Activated T-cell treated with anti-CD3 and anti-CD28 coated beads, Interleukin-2, amount 50 U/mL, for 24 hours (primary cell): Measurements from ENCODE around the gene ZNF479.
"Not testable (repeated sequence)": the region's sequence is repeated elsewhere in the genome, so short reads cannot be mapped to it uniquely, and the experiment has no call there.

Experiments used
- DNase-seq: peaks from one replicate; pipeline ENCODE4 v3.0.0-alpha.2; 2020
- H3K27ac Mint-ChIP-seq: 2 replicates; pipeline ENCODE4 v1.8.0; 2020; ENCODE audit warnings: mild to moderate bottlenecking, mixed read lengths
- H3K27me3 Mint-ChIP-seq: 2 replicates; pipeline ENCODE4 v1.8.0; 2020; ENCODE audit warnings: mixed read lengths
- H3K36me3 Mint-ChIP-seq: 2 replicates; pipeline ENCODE4 v1.8.0; 2020; ENCODE audit warnings: low read depth, mixed read lengths
- H3K4me1 Mint-ChIP-seq: 2 replicates; pipeline ENCODE4 v1.8.0; 2020; ENCODE audit warnings: low read depth, mixed read lengths
- H3K4me3 Mint-ChIP-seq: 2 replicates; pipeline ENCODE4 v1.8.0; 2020; ENCODE audit warnings: mild to moderate bottlenecking, moderate library complexity, mixed read lengths
- H3K9me3 Mint-ChIP-seq: 2 replicates; pipeline ENCODE4 v1.8.0; 2020; ENCODE audit warnings: mixed read lengths

The ZNF479 gene

DNA sequence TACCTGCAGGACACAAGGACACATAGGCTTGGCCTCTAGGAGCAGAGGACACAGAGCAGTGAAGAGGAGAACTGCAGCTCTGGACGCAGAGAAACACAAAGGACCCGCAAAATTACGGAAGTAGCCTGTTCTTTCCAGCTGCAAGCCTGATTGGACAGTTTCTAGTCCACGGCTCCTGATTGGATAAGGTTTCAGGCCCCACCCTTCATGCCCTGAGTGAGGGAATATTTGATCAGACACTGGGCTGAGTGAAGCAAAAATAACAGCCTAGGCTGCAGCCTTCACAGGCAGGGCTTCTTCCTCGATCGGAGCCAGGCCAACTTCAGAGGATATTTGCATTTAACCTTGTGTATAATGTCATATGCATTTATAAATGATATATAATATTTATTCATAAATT, at the start of gene ZNF479:
Gene ZNF479 (minus strand): TSS at position 101 of the 400 bp plus-strand sequence. CDS start 112 bp downstream, outside the sequence.
- not testable (repeated sequence) for H3K27me3 Mint-ChIP-seq, H3K4me3 Mint-ChIP-seq, H3K36me3 Mint-ChIP-seq, H3K4me1 Mint-ChIP-seq, DNase-seq, H3K27ac Mint-ChIP-seq
- H3K9me3 Mint-ChIP-seq: peaks cover 34% of the 10 kb centered on the region

DNA sequence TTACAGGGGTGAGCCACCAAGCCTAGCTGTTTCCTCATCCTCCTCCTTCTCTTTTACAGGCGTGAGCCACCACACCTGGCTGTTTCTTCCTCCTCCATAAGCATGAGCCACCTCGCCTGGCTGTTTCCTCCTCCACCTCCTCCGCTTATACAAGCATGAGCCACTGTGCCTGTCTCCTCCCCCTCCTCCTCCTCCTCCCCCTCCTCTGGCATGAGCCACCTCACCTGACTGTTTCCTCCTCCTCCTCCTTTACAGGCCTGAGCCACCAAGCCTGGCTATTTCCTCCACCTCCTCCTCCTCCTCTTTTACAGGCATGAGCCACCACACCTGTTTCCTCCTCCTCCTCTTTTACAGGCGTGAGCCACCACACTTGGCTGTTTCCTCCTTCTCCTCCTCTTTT, 49.8 kb upstream of the ZNF479 start:
- Mint-ChIP-seq H3K27ac (no peak overlapping the region), H3K27me3 (no peaks in the 10 kb centered on the region), H3K36me3 (peaks cover 2% of the 10 kb centered on the region), H3K4me1 (no peaks in the 10 kb centered on the region), H3K9me3 (peaks cover 12% of the 10 kb centered on the region), H3K4me3 (no peak overlapping the region)
- DNase-seq: no peak

DNA sequence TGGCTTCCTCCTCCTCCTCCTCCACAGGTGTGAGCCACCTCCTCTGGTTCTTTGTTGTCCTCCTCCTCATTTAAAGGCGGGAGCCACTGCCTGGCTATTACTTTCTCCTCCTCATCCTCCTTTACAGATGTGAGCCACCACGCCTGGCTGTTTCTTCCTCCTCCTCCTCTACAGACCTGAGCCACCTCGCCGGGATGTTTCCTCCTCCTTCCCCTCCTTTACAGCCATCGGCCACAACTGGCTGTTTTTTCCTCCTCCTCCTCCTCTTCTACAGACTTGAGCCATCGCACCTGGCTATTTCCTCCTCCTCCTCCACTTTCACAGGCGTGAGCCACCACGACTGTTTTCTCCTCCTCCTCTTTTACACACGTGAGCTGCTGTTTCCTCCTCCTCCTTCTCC, 49.0 kb upstream of the ZNF479 start:
- Mint-ChIP-seq H3K9me3 (peaks cover 11% of the 10 kb centered on the region), H3K27me3 (no peaks in the 10 kb centered on the region), H3K4me3 (no peak overlapping the region), H3K36me3 (peaks cover 2% of the 10 kb centered on the region), H3K4me1 (no peaks in the 10 kb centered on the region), H3K27ac (no peak overlapping the region)
- no peak for DNase-seq

DNA sequence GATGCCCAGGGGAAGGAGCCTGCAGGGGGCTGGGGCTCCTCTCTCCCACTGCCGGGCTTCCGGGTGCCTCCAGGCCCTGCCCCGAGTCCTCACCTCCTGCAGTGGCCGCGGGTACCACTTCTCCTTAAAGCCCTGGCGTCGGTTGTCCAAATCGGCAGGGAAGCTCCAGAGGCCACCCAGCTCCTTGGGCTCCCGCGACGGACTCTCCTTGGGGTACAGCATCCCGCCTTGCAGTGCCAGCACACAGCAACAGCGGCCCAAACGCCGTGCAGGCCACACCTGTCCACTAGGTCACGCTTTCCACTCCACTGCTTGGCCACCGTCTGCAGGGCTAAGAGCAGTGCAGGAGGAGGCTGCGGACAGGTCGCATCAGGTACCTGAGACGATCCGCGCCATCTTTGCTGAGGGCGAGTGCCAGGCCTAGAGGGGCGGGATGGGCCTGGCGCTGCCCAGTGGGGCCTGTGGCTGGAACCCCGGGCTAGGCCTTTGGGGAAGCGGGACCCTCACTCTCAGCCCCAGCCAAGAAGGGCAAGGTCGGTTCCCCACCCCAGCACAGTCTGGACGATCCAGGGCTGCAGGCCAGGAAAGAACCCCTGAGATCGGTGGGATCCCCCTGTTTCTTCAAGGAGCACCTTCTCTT, 47.7 kb upstream of the ZNF479 start:
- no peak overlapping the region for H3K27ac Mint-ChIP-seq
- no peak overlapping the region for H3K4me3 Mint-ChIP-seq
- no peaks in the 10 kb centered on the region for H3K4me1 Mint-ChIP-seq
- no peaks in the 10 kb centered on the region for H3K27me3 Mint-ChIP-seq
- peaks cover 2% of the 10 kb centered on the region for H3K36me3 Mint-ChIP-seq
- no peak for DNase-seq
- peaks cover 11% of the 10 kb centered on the region for H3K9me3 Mint-ChIP-seq

- no peaks in the 10 kb centered on the region for H3K27me3 Mint-ChIP-seq
- peaks cover 11% of the 10 kb centered on the region for H3K9me3 Mint-ChIP-seq
- H3K4me1 Mint-ChIP-seq: no peaks in the 10 kb centered on the region
- H3K27ac Mint-ChIP-seq: no peak overlapping the region
- no peak overlapping the region for H3K4me3 Mint-ChIP-seq
- peaks cover 2% of the 10 kb centered on the region for H3K36me3 Mint-ChIP-seq
- DNase-seq: no peak
Measured at GRCh38 chr7:57178768-57179139, 46.5 kb upstream of the ZNF479 start.

- no peak overlapping the region for H3K27ac Mint-ChIP-seq
- peaks cover 2% of the 10 kb centered on the region for H3K36me3 Mint-ChIP-seq
- H3K4me3 Mint-ChIP-seq: no peak overlapping the region
- no peaks in the 10 kb centered on the region for H3K27me3 Mint-ChIP-seq
- no peaks in the 10 kb centered on the region for H3K4me1 Mint-ChIP-seq
- DNase-seq: no peak
- peaks cover 11% of the 10 kb centered on the region for H3K9me3 Mint-ChIP-seq
Measured at GRCh38 chr7:57177856-57178767, 45.9 kb upstream of the ZNF479 start.

- H3K36me3 Mint-ChIP-seq: peaks cover 2% of the 10 kb centered on the region
- peaks cover 11% of the 10 kb centered on the region for H3K9me3 Mint-ChIP-seq
- H3K27me3 Mint-ChIP-seq: no peaks in the 10 kb centered on the region
- H3K4me3 Mint-ChIP-seq: no peak overlapping the region
- no peak for DNase-seq
- H3K27ac Mint-ChIP-seq: no peak overlapping the region
- no peaks in the 10 kb centered on the region for H3K4me1 Mint-ChIP-seq
Measured at GRCh38 chr7:57176928-57177635, 44.8 kb upstream of the ZNF479 start.

GRCh38 chr7:57165285-57165899, 33.2 kb upstream of the ZNF479 start:
- Mint-ChIP-seq H3K9me3 (peaks cover 38% of the 10 kb centered on the region), H3K27ac (no peak overlapping the region), H3K4me1 (no peaks in the 10 kb centered on the region), H3K27me3 (no peaks in the 10 kb centered on the region), H3K4me3 (no peak overlapping the region), H3K36me3 (peaks cover 13% of the 10 kb centered on the region)
- DNase-seq: no peak

GRCh38 chr7:57120123-57120784, 12.0 kb downstream of the ZNF479 start:
- H3K4me1 Mint-ChIP-seq, H3K4me3 Mint-ChIP-seq, H3K27ac Mint-ChIP-seq, DNase-seq, H3K36me3 Mint-ChIP-seq, H3K27me3 Mint-ChIP-seq: not testable (repeated sequence)
- peaks cover 19% of the 10 kb centered on the region for H3K9me3 Mint-ChIP-seq
